HepG2 (cell line): ENCODE measurements around the gene PTTG1. TPM values are rescaled to one million over a fixed set of nuclear protein-coding genes. Genes with fewer than 3 reads are reported as not detected.

ENCODE experiments used
- ATAC-seq: fragments of 200-7000 bp; cut with Tn5 transposase; 3 replicates; pipeline ENCODE4 v1.9.1; 2020; ENCODE audit warnings: mild to moderate bottlenecking, moderate library complexity
- BruUV-seq: library from RNA; stranded (reverse); fragments of 400-500 nt; replicated peaks from 2 replicates; lab custom pipeline; 2021; lab: Mats Ljungman, UMichigan
- CTCF ChIA-PET: fragments of 300-600 bp; formaldehyde crosslinking; extraction: SDS; loops from one replicate; lab custom pipeline; 2021; ENCODE audit warnings: low total read pairs, inconsistent platforms, low intra/inter-chr PET ratio; lab: Yijun Ruan, JAX
- POLR2A ChIA-PET: fragments of 350-600 bp; sonication (Branson Sonifier 250); formaldehyde crosslinking; loops from one replicate; lab custom pipeline; 2020; ENCODE audit warnings: antibody characterized with exemption, inconsistent platforms; lab: Yijun Ruan, JAX
- DNase-seq: peaks from one replicate; pipeline ENCODE4 v3.0.0-alpha.2; 2015; ENCODE audit warnings: low spot score
- FAIRE-seq: peaks from 3 replicates; lab custom pipeline; 2011; peaks lifted over from hg19 to GRCh38; lab: Jason Lieb, UNC
- H2AFZ ChIP-seq: one replicate; pipeline ENCODE4 v1.6.1; 2011; ENCODE audit warnings: low read length, inconsistent platforms
- H3K27ac ChIP-seq: fragments of 300-600 bp; 3 replicates; pipeline ENCODE4 v1.8.0; 2011; ENCODE audit warnings: mixed run types, mild to moderate bottlenecking, mixed read lengths, low read length, inconsistent platforms; ENCODE audit not compliant: insufficient read depth; ENCODE audit errors: extremely low read length
- H3K27me3 ChIP-seq, 2 experiments: fragments of 200-600 bp in 1 of 2; 2 replicates in 1 of 2; 3 replicates in 1 of 2; pipeline versions ENCODE4 v1.6.0 to v1.8.0; 2011; ENCODE audit warnings: low read length in 2 of 2, mild to moderate bottlenecking in 2 of 2, moderate library complexity in 2 of 2, inconsistent platforms in 1 of 2; ENCODE audit not compliant: insufficient read depth in 2 of 2, control insufficient read depth in 1 of 2
- H3K36me3 ChIP-seq, 2 experiments: fragments of 200-600 bp in 1 of 2; replicated peaks in 1 of 2; 2 replicates in 1 of 2; 3 replicates in 1 of 2; pipeline versions ENCODE4 v1.5.1 to v1.8.0; 2011; ENCODE audit warnings: low read length in 2 of 2, inconsistent platforms in 1 of 2; ENCODE audit not compliant: insufficient read depth in 2 of 2, control insufficient read depth in 1 of 2
- H3K4me1 ChIP-seq: 2 replicates; pipeline ENCODE4 v1.5.1; 2012; ENCODE audit warnings: low read length, inconsistent platforms; ENCODE audit not compliant: insufficient read depth
- H3K4me2 ChIP-seq: 2 replicates; pipeline ENCODE4 v1.6.0; 2011; ENCODE audit warnings: low read depth, low read length, inconsistent platforms
- H3K4me3 ChIP-seq, 3 experiments: fragments of 200-600 bp in 1 of 3; sonication (generic), shearing (Covaris generic) in 1 of 3; replicated peaks in 1 of 3; 2 replicates each; pipeline ENCODE4 v1.5.1; 2011 to 2016; ENCODE audit warnings: low read length in 3 of 3, inconsistent platforms in 2 of 3, low read depth in 2 of 3, mild to moderate bottlenecking in 2 of 3, control low read depth in 1 of 3, mixed read lengths in 1 of 3; ENCODE audit not compliant: insufficient read depth in 1 of 3
- H3K79me2 ChIP-seq: one replicate; pipeline ENCODE4 v1.6.1; 2011; ENCODE audit warnings: low read length, inconsistent platforms; ENCODE audit not compliant: insufficient read depth
- H3K9ac ChIP-seq: 2 replicates; pipeline ENCODE4 v1.6.0; 2011; ENCODE audit warnings: mild to moderate bottlenecking, low read depth, low read length, inconsistent platforms; ENCODE audit not compliant: insufficient read depth
- H3K9me3 ChIP-seq: 2 replicates; pipeline ENCODE4 v1.5.1; 2012; ENCODE audit warnings: mild to moderate bottlenecking, low read length
- H4K20me1 ChIP-seq: 2 replicates; pipeline ENCODE4 v1.6.0; 2011; ENCODE audit warnings: inconsistent platforms, mild to moderate bottlenecking, low read length, moderate library complexity; ENCODE audit not compliant: insufficient read depth
- CCAR2 ChIP-seq: fragments of 200-400 bp; formaldehyde crosslinking; optimal IDR thresholded peaks from 2 replicates; pipeline ENCODE3; 2018; ENCODE audit warnings: low read depth, mild to moderate bottlenecking, low read length, moderate library complexity
- GABPA ChIP-seq, 2 experiments: IDR thresholded peaks; 2 replicates each; pipeline ENCODE4 v1.6.1; 2011 to 2016; ENCODE audit warnings: low read depth in 2 of 2, low read length in 1 of 2, missing biosample characterization in 1 of 2, missing genetic modification characterization in 1 of 2
- HNF1A ChIP-seq, 2 experiments: sonication (generic) in 1 of 2; formaldehyde crosslinking in 1 of 2; IDR thresholded peaks; 2 replicates each; pipeline versions ENCODE4 v1.4.0 to v1.6.1; 2016 to 2020; ENCODE audit warnings: borderline replicate concordance in 1 of 2, low read depth in 1 of 2, mild to moderate bottlenecking in 1 of 2, missing genetic modification reagents in 1 of 2
- NFYC ChIP-seq: IDR thresholded peaks from 2 replicates; pipeline ENCODE4 v1.6.1; 2016; ENCODE audit warnings: missing genetic modification reagents, missing compliant biosample characterization
- REPIN1 ChIP-seq: sonication (generic); formaldehyde crosslinking; IDR thresholded peaks from 2 replicates; pipeline ENCODE4 v1.8.0; 2022; ENCODE audit warnings: missing genetic modification reagents, low read depth, mild to moderate bottlenecking, borderline replicate concordance
- STAG1 ChIP-seq: sonication (generic); formaldehyde crosslinking; IDR thresholded peaks from 2 replicates; pipeline ENCODE4 v1.4.0; 2020; ENCODE audit warnings: missing genetic modification reagents
- ZFP90 ChIP-seq: sonication (generic); formaldehyde crosslinking; IDR thresholded peaks from 2 replicates; pipeline ENCODE4 v1.8.0; 2022; ENCODE audit warnings: missing genetic modification reagents, mild to moderate bottlenecking, inconsistent platforms, borderline replicate concordance
- ZNF205 ChIP-seq: IDR thresholded peaks from 2 replicates; pipeline ENCODE4 v1.6.1; 2018; ENCODE audit warnings: missing biosample characterization, missing genetic modification reagents
- ZNF263 ChIP-seq: sonication (generic); formaldehyde crosslinking; IDR thresholded peaks from 2 replicates; pipeline ENCODE4 v1.4.0; 2020; ENCODE audit warnings: missing genetic modification reagents
- ZNF275 ChIP-seq: sonication (generic); formaldehyde crosslinking; IDR thresholded peaks from 2 replicates; pipeline ENCODE4 v1.8.0; 2022; ENCODE audit warnings: missing genetic modification reagents, mild to moderate bottlenecking, inconsistent platforms, borderline replicate concordance
- ZNF510 ChIP-seq: sonication (generic); formaldehyde crosslinking; IDR thresholded peaks from 2 replicates; pipeline ENCODE4 v1.4.0; 2020; ENCODE audit warnings: low read depth, mild to moderate bottlenecking, missing genetic modification reagents
- ZNF761 ChIP-seq: sonication (generic); formaldehyde crosslinking; conservative IDR thresholded peaks from 2 replicates; pipeline ENCODE4 v1.4.0; 2020; ENCODE audit warnings: mild to moderate bottlenecking, missing genetic modification reagents
- in situ Hi-C: cut with HindIII; loops from 2 replicates; pipeline ENCODE4 v1.10.0; 2017; ENCODE audit warnings: low pct_unique_long_range_greater_than_20kb; ENCODE audit not compliant: extremely low pct_ligation_motif_present
- intact Hi-C: fragments of 100-400 bp; cut with micrococcal nuclease; formaldehyde crosslinking; loops from one replicate; pipeline ENCODE4 v1.10.0; 2022; ENCODE audit not compliant: unreplicated experiment
- polyA plus RNA-seq, 8 experiments: library from polyadenylated mRNA; depleted of rRNA in 3 of 8; stranded (reverse) in 7 of 8; unstranded in 1 of 8; fragments of >200 nt; fragmentation: Illumina TruSeq in 4 of 8; extraction: Trizol in 4 of 8; gene quantifications; 2 replicates each; pipeline versions ENCODE4 v1.2.1 to v1.2.3, GENCODE V29; 2011 to 2016; ENCODE audit warnings: low read depth in 4 of 8, missing spikeins in 1 of 8, mixed read lengths in 1 of 8; ENCODE audit not compliant: insufficient read depth in 1 of 8
- total RNA-seq, 5 experiments: library from RNA; depleted of rRNA; stranded (reverse); fragments of >200 nt; fragmentation: Illumina TruSeq; extraction: Trizol; gene quantifications; 2 replicates each; pipeline ENCODE4 v1.2.3, GENCODE V29; 2016; ENCODE audit warnings: low read depth in 1 of 5
- TF ChIP-seq, protein P1 (sequence below): IDR thresholded peaks from 2 replicates; pipeline ENCODE4 v1.6.1; 2016; ENCODE audit warnings: control low read depth
- TF ChIP-seq, protein P2 (sequence below): sonication (generic); formaldehyde crosslinking; IDR thresholded peaks from 2 replicates; pipeline ENCODE4 v1.5.1; 2020; ENCODE audit warnings: mild to moderate bottlenecking, moderate library complexity, missing genetic modification reagents
- TF ChIP-seq, protein P3 (sequence below), 2 experiments: fragments of 450-650 bp in 1 of 2; sonication (generic) in 1 of 2; formaldehyde crosslinking; IDR thresholded peaks; 2 replicates each; pipeline versions ENCODE4 v1.5.0 to v1.8.0; 2020 to 2022; ENCODE audit warnings: mild to moderate bottlenecking in 1 of 2, missing genetic modification reagents in 1 of 2

Gene PTTG1
- total and polyA plus RNA-seq, 2 of the 13 experiments (the other 11 are each of a cell fraction or from before 2014, with no cell fraction given): 102 to 161 TPM

GRCh38 chr5:160437271-160437670 lies 15.6 kb downstream of the PTTG1 start:
- no peak overlapping the region for H3K4me3 ChIP-seq
- no peaks in the 10 kb centered on the region for H3K27me3 ChIP-seq
- H3K9ac ChIP-seq: no peak overlapping the region
- H3K9me3 ChIP-seq: no peaks in the 10 kb centered on the region
- ChIA-PET POLR2A (no interaction called here), CTCF (interaction anchor here (2.3 kb wide), 1 partner anchor 71 kb away, joined by 19 read pairs; no protein-coding TSS in a partner anchor)
- H3K79me2 ChIP-seq: no peaks in the 10 kb centered on the region
- H2AFZ ChIP-seq: no peak overlapping the region
- no TSS peak for BruUV-seq
- FAIRE-seq (no peak), ATAC-seq (no peak), DNase-seq (no peak)
- intact Hi-C loops: no loop called here
- H3K4me1 ChIP-seq: peaks cover 43% of the 10 kb centered on the region
- no peaks in the 10 kb centered on the region for H4K20me1 ChIP-seq
- no peak overlapping the region for H3K27ac ChIP-seq
- H3K4me2 ChIP-seq: no peak overlapping the region
- in situ Hi-C loops: loop anchor here (5.0 to 10.0 kb wide), 2 partner anchors 65 to 358 kb away; no protein-coding TSS in a partner anchor
- H3K36me3 ChIP-seq: no peaks in the 10 kb centered on the region
- TF ChIP-seq, protein P1, sequence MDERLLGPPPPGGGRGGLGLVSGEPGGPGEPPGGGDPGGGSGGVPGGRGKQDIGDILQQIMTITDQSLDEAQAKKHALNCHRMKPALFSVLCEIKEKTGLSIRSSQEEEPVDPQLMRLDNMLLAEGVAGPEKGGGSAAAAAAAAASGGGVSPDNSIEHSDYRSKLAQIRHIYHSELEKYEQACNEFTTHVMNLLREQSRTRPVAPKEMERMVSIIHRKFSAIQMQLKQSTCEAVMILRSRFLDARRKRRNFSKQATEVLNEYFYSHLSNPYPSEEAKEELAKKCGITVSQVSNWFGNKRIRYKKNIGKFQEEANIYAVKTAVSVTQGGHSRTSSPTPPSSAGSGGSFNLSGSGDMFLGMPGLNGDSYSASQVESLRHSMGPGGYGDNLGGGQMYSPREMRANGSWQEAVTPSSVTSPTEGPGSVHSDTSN (CRISPR knock-in tag): no peak
- TF ChIP-seq ZFP90 (CRISPR knock-in tag) (no peak), CCAR2 (no peak), GABPA (IDR thresholded peaks at IDR 0.05; ENCODE audit: low read depth, low read length) (no peak), GABPA (CRISPR knock-in tag; IDR thresholded peaks at IDR 0.05; ENCODE audit: low read depth) (no peak), ZNF510 (CRISPR knock-in tag) (no peak), NFYC (no peak), REPIN1 (CRISPR knock-in tag) (no peak), STAG1 (no peak), ZNF275 (CRISPR knock-in tag) (no peak), ZNF761 (no peak), HNF1A (IDR thresholded peaks at IDR 0.05; ENCODE audit: low read depth) (no peak), HNF1A (CRISPR knock-in tag; IDR thresholded peaks at IDR 0.05; ENCODE audit: borderline replicate concordance) (no peak), ZNF263 (CRISPR knock-in tag) (no peak), ZNF205 (no peak)
- TF ChIP-seq, protein P2, sequence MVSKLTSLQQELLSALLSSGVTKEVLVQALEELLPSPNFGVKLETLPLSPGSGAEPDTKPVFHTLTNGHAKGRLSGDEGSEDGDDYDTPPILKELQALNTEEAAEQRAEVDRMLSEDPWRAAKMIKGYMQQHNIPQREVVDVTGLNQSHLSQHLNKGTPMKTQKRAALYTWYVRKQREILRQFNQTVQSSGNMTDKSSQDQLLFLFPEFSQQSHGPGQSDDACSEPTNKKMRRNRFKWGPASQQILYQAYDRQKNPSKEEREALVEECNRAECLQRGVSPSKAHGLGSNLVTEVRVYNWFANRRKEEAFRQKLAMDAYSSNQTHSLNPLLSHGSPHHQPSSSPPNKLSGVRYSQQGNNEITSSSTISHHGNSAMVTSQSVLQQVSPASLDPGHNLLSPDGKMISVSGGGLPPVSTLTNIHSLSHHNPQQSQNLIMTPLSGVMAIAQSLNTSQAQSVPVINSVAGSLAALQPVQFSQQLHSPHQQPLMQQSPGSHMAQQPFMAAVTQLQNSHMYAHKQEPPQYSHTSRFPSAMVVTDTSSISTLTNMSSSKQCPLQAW (CRISPR knock-in tag): no peak
- TF ChIP-seq, protein P3, sequence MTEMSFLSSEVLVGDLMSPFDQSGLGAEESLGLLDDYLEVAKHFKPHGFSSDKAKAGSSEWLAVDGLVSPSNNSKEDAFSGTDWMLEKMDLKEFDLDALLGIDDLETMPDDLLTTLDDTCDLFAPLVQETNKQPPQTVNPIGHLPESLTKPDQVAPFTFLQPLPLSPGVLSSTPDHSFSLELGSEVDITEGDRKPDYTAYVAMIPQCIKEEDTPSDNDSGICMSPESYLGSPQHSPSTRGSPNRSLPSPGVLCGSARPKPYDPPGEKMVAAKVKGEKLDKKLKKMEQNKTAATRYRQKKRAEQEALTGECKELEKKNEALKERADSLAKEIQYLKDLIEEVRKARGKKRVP (CRISPR knock-in tag; IDR thresholded peaks at IDR 0.05): no peak
